Keratinocyte (primary cell): ENCODE data around the gene OR6P1. TPM values are rescaled to one million over a fixed set of nuclear protein-coding genes. Genes with fewer than 3 reads are reported as not detected.

Experiments
- DNase-seq: peaks from one replicate; pipeline ENCODE4 v3.0.0-alpha.2; 2011; ENCODE audit warnings: low read depth, missing footprints, low spot score
- FAIRE-seq: peaks from 2 replicates; lab custom pipeline; 2011; peaks lifted over from hg19 to GRCh38; lab: Jason Lieb, UNC
- H2AFZ ChIP-seq: 2 replicates; pipeline ENCODE4 v1.6.0; 2012; ENCODE audit warnings: low read length, control low read depth, inconsistent platforms; ENCODE audit not compliant: control insufficient read depth
- H3K27ac ChIP-seq: 2 replicates; pipeline ENCODE4 v1.5.1; 2011; ENCODE audit warnings: low read length; ENCODE audit not compliant: control insufficient read depth, insufficient read depth
- H3K27me3 ChIP-seq: 3 replicates; pipeline ENCODE4 v1.6.0; 2011; ENCODE audit warnings: low read length; ENCODE audit not compliant: control insufficient read depth, insufficient read depth; ENCODE audit errors: extremely low read depth
- H3K36me3 ChIP-seq, 2 experiments: 2 replicates in 1 of 2; 3 replicates in 1 of 2; pipeline ENCODE4 v1.5.1; 2011; ENCODE audit warnings: low read length in 2 of 2, mild to moderate bottlenecking in 1 of 2; ENCODE audit not compliant: control insufficient read depth in 2 of 2, insufficient read depth in 2 of 2; ENCODE audit errors: extremely low read depth in 1 of 2
- H3K4me1 ChIP-seq: 3 replicates; pipeline ENCODE4 v1.5.1; 2011; ENCODE audit warnings: low read length; ENCODE audit not compliant: control insufficient read depth, insufficient read depth; ENCODE audit errors: extremely low read depth
- H3K4me2 ChIP-seq: 3 replicates; pipeline ENCODE4 v1.6.0; 2011; ENCODE audit warnings: low read depth, low read length; ENCODE audit not compliant: control insufficient read depth, insufficient read depth; ENCODE audit errors: extremely low read depth
- H3K4me3 ChIP-seq, 3 experiments: fragments of 200-600 bp in 1 of 3; sonication (generic) in 1 of 3; 2 replicates in 2 of 3; 3 replicates in 1 of 3; pipeline ENCODE4 v1.5.1; 2011 to 2016; ENCODE audit warnings: low read length in 3 of 3, mild to moderate bottlenecking in 3 of 3, control low read depth in 2 of 3, inconsistent platforms in 1 of 3, low read depth in 1 of 3, mixed read lengths in 1 of 3, mixed run types in 1 of 3, moderate library complexity in 1 of 3; ENCODE audit not compliant: control insufficient read depth in 2 of 3, insufficient read depth in 2 of 3; ENCODE audit errors: extremely low read depth in 1 of 3
- H3K79me2 ChIP-seq: 2 replicates; pipeline ENCODE4 v1.6.0; 2012; ENCODE audit warnings: low read length; ENCODE audit not compliant: control insufficient read depth, insufficient read depth
- H3K9ac ChIP-seq: 3 replicates; pipeline ENCODE4 v1.6.0; 2011; ENCODE audit warnings: low read length; ENCODE audit not compliant: control insufficient read depth, insufficient read depth; ENCODE audit errors: extremely low read depth
- H3K9me1 ChIP-seq: 3 replicates; pipeline ENCODE4 v1.6.0; 2011; ENCODE audit warnings: low read length; ENCODE audit not compliant: control insufficient read depth, insufficient read depth; ENCODE audit errors: extremely low read depth
- H3K9me3 ChIP-seq: 2 replicates; pipeline ENCODE4 v1.5.1; 2012; ENCODE audit warnings: low read depth, low read length; ENCODE audit not compliant: control insufficient read depth
- H4K20me1 ChIP-seq: 3 replicates; pipeline ENCODE4 v1.6.0; 2011; ENCODE audit warnings: low read length; ENCODE audit not compliant: control insufficient read depth, insufficient read depth; ENCODE audit errors: extremely low read depth
- CTCF ChIP-seq, 3 experiments: IDR thresholded peaks in 1 of 3; conservative IDR thresholded peaks in 1 of 3; optimal IDR thresholded peaks in 1 of 3; 2 replicates in 2 of 3; 3 replicates in 1 of 3; pipeline versions ENCODE3 to v1.5.1; 2011; ENCODE audit warnings: low read length in 3 of 3, mild to moderate bottlenecking in 3 of 3, moderate library complexity in 2 of 3, control low read depth in 1 of 3, inconsistent platforms in 1 of 3; ENCODE audit not compliant: insufficient read depth in 2 of 3; ENCODE audit errors: extremely low read depth in 1 of 3
- EZH2 ChIP-seq: IDR thresholded peaks from one replicate; pipeline ENCODE4 v1.6.1; 2012; ENCODE audit warnings: inconsistent platforms, mild to moderate bottlenecking, low read length, moderate library complexity
- dilution Hi-C: fragments of 300-500 bp; cut with MboI; formaldehyde crosslinking; loops from one replicate; pipeline ENCODE4 v1.7.0; 2020; ENCODE audit warnings: low sequenced_read_pairs; ENCODE audit not compliant: extremely low pct_ligation_motif_present
- polyA plus RNA-seq, 5 experiments: library from polyadenylated mRNA; depleted of rRNA in 3 of 5; stranded (reverse) in 3 of 5; stranded (forward) in 1 of 5; unstranded in 1 of 5; fragments of >200 nt; gene quantifications; 1 replicate in 1 of 5; 2 replicates in 3 of 5; 3 replicates in 1 of 5; pipeline versions ENCODE4 v1.2.1 to v1.2.3, GENCODE V29; 2011 to 2012; ENCODE audit warnings: missing spikeins in 2 of 5, low read depth in 1 of 5, low replicate concordance in 1 of 5

OR6P1 gene
- polyA plus RNA-seq, 1 donor (not counting 4 experiments of a cell fraction or from before 2014, with no cell fraction given): not detected

- no peak for TF ChIP-seq EZH2
- no peak for TF ChIP-seq CTCF (optimal IDR thresholded peaks at IDR 0.05 in 1 of 3, IDR thresholded peaks at IDR 0.05 in 1 of 3, conservative IDR thresholded peaks at IDR 0.05 in 1 of 3; ENCODE audit: extremely low read depth in 1 of 3, insufficient read depth in 2 of 3, low read length in 3 of 3)
- dilution Hi-C loops: no loop called here
- FAIRE-seq (no peak), DNase-seq (no peak)
- Histone ChIP-seq H3K27ac (no peak overlapping the region), H3K9me1 (no peaks in the 10 kb centered on the region), H4K20me1 (no peaks in the 10 kb centered on the region), H3K27me3 (no peaks in the 10 kb centered on the region), H3K9ac (no peak overlapping the region), H3K79me2 (no peaks in the 10 kb centered on the region), H3K4me3 (no peak overlapping the region), H3K36me3 (no peaks in the 10 kb centered on the region), H3K4me2 (no peak overlapping the region), H2AFZ (no peak overlapping the region), H3K4me1 (no peaks in the 10 kb centered on the region), H3K9me3 (no peaks in the 10 kb centered on the region)
Measured at GRCh38 chr1:158520021-158520420, 50.4 kb downstream of the OR6P1 start.

- H3K9ac ChIP-seq: no peak overlapping the region
- dilution Hi-C loops: no loop called here
Measured at GRCh38 chr1:158516966-158517365, 53.4 kb downstream of the OR6P1 start.

More at GRCh38 chr1:158516966-158517365, 53.4 kb downstream of the OR6P1 start:
- FAIRE-seq: no peak
- H3K27me3 ChIP-seq: no peaks in the 10 kb centered on the region
- H3K9me1 ChIP-seq: no peaks in the 10 kb centered on the region
- H3K9me3 ChIP-seq: no peaks in the 10 kb centered on the region
- no peaks in the 10 kb centered on the region for H3K4me1 ChIP-seq
- no peak for DNase-seq
- H4K20me1 ChIP-seq: no peaks in the 10 kb centered on the region
- H3K4me2 ChIP-seq: no peak overlapping the region
- H2AFZ ChIP-seq: no peak overlapping the region
- no peaks in the 10 kb centered on the region for H3K36me3 ChIP-seq
- no peak for TF ChIP-seq EZH2
- TF ChIP-seq CTCF (optimal IDR thresholded peaks at IDR 0.05 in 1 of 3, IDR thresholded peaks at IDR 0.05 in 1 of 3, conservative IDR thresholded peaks at IDR 0.05 in 1 of 3; ENCODE audit: extremely low read depth in 1 of 3, insufficient read depth in 2 of 3, low read length in 3 of 3): no peak
- H3K27ac ChIP-seq: no peak overlapping the region
- no peak overlapping the region for H3K4me3 ChIP-seq
- no peaks in the 10 kb centered on the region for H3K79me2 ChIP-seq

Other genes with a start within 250 kb of the OR6P1 start
- not detected in 3 replicates for gene CD1B, start 239.0 kb downstream of the OR6P1 start, polyA plus RNA-seq
- not detected in 3 replicates for gene CD1E, start 216.7 kb downstream of the OR6P1 start, polyA plus RNA-seq
- not detected in 3 replicates for gene OR10T2, start 171.1 kb downstream of the OR6P1 start, polyA plus RNA-seq
- gene OR10K2, start 144.3 kb downstream of the OR6P1 start, polyA plus RNA-seq: not detected in 3 replicates
- not detected in 3 replicates for gene OR10K1, start 108.7 kb downstream of the OR6P1 start, polyA plus RNA-seq
- not detected in 3 replicates for gene OR10R2, start 98.4 kb downstream of the OR6P1 start, polyA plus RNA-seq
- gene OR6Y1, start 16.2 kb downstream of the OR6P1 start, polyA plus RNA-seq: not detected in 3 replicates
- gene OR10X1, start 9.3 kb upstream of the OR6P1 start, polyA plus RNA-seq: not detected in 3 replicates
- gene OR10Z1, start 34.7 kb upstream of the OR6P1 start, polyA plus RNA-seq: not detected in 3 replicates
- gene SPTA1, start 116.1 kb upstream of the OR6P1 start, polyA plus RNA-seq: not detected in 3 replicates
- gene OR6K2, start 130.1 kb upstream of the OR6P1 start, polyA plus RNA-seq: not detected in 3 replicates
- gene OR6K3, start 150.1 kb upstream of the OR6P1 start, polyA plus RNA-seq: not detected in 3 replicates
- gene OR6K6, start 184.1 kb upstream of the OR6P1 start, polyA plus RNA-seq: not detected in 3 replicates
- gene OR6N1, start 201.6 kb upstream of the OR6P1 start, polyA plus RNA-seq: not detected in 3 replicates
- not detected in 3 replicates for gene OR6N2, start 210.6 kb upstream of the OR6P1 start, polyA plus RNA-seq